HT1080 (cell line): ENCODE data around the gene PRRC2B. TPM values are rescaled to one million over a fixed set of nuclear protein-coding genes. Genes with fewer than 3 reads are reported as not detected.

ENCODE experiments used
- DNase-seq: peaks from one replicate; pipeline ENCODE4 v3.0.0-alpha.2; 2015; ENCODE audit warnings: low read depth
- total RNA-seq: library from RNA; depleted of rRNA; stranded (reverse); fragments of >200 nt; shearing (Covaris generic); gene quantifications from 2 replicates; pipeline ENCODE4 v1.2.3, GENCODE V29; 2014

PRRC2B gene
- total RNA-seq, 1 experiment from 2014 or later = 49.9 TPM

DNA sequence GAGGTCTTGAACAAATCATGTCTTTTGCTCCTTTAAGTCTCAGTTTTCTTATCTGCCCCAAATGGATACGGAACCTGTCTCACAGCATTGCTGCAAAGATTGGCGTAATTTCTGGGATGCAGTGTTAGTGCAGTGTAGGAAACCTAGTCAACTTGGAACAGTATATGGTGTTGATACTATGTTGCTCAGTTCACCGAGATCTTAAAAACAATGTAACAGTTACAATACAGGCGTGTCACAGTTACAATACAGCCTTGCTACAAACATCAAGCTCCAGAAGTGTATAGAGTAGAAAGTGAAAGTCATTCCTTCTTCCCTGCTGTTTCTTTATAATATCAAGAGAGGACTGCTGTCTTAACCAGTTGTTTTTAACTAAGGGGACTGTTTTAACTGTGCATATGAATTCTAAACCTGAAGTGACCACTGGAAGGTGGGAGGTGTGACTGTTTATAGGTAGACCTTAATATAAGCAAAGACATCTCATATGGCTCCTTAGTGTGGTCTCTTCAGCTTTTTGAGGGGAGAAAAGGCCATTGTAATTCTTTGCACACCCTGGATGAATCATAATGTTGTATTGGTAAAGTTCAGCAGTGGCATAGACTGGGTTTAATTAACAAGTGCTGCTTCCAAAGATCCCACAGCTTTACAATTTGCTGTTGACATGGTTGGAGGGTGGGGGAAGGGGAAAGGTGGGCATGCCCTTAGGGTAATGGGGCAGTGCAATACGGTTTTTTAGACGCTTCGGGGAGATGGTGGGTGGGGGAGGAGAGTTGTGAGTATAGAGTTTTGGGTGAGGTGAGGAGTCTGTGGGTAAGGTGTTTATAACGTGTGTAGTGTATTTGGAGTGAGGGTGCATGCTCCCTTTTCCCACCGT is 12.9 kb downstream of the PRRC2B start:
- DNase-seq = no peak

- DNase-seq = no peak
Measured at GRCh38 chr9:131407717-131408195, 13.9 kb downstream of the PRRC2B start.

GRCh38 chr9:131409458-131409992 is 15.6 kb downstream of the PRRC2B start:
- no peak for DNase-seq

DNA sequence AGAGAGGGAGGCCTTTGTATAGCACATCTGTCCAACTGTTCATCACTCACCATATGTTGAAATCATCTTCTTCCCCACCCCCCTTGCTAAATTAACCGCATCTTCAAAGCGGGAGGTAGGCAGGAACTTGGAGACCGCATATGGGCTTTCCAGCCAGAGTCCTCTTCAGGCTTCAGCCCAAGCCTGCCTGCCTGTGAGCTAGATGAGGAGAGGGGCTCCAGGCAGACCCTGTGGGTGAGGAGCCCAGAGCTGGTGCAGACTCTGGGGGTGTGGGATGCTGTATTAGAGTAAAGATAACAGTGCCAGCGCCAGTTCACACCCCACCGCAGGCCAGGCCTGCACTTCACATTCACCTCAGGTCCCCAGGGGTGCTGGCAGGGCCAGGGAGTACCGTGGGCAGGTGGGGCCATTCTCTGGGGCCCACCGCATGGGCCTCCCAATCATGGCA is 16.2 kb downstream of the PRRC2B start:
- no peak for DNase-seq

- no peak for DNase-seq
Measured at GRCh38 chr9:131411719-131412681, 18.1 kb downstream of the PRRC2B start.

DNA sequence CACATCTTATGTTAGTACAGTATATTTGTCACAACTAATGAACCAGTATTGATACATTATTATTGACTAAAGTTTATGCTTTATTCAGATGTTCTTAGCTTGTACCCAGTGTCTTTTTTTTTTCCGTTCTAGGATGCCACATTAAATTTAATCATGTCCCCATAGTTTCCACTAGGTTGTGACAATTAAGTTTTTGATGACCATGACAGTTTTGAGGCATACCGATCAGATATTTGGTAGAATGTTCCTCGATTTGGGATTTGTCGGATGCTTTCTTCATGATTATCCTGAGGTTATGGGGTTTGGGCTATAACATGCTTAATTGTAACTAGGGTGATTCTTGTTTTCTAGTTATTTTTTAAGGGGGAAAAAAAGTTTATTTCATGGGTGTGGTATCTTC is 22.6 kb downstream of the PRRC2B start:
- no peak for DNase-seq

- DNase-seq = no peak
Measured at GRCh38 chr9:131417264-131418142, 23.6 kb downstream of the PRRC2B start.

DNA sequence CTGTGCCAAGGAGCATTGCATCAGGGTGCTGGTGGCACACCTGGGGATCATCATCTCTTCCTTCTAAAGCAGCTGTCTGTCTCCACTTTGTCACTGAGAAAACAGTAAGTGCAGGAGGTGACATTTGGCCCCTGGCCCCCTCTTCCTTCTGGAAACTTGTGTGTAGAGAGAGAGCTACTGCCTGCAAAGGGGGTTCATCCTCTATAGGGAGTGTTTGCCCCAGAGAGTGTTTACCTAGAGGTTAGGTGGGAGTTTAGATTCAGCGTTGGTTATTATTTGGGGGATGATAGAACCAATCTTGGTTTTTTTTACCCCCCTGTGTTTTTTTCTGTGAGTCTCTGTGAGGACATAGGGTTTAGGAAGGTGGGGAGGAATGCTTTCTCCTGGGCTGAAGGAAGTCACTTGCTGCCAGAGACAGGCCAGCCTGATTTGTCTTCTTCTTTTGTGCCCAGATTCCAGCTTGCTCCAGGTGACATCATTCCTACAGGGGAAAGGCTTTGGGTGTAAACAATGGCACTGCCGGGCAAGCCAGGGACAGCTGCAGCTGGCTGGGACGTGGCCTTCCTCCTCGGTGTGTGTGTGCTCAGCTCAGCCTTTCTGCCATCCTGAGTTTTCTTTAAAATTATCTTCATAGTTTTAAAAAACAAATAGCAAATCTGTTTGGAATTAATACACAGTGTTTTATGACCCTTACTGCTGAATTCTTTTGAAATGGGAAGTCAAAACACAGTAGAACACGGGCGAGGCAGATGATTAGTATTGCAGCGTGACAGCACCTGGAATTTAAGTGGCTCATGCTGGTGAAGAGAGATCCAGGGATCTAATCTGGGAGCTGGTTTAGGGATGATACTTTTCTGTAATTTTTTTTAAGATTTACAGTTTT is 24.5 kb downstream of the PRRC2B start:
- no peak for DNase-seq

- no peak for DNase-seq
Measured at GRCh38 chr9:131419026-131419614, 25.2 kb downstream of the PRRC2B start.

- DNase-seq = no peak
Measured at GRCh38 chr9:131419716-131420115, 25.8 kb downstream of the PRRC2B start.

DNA sequence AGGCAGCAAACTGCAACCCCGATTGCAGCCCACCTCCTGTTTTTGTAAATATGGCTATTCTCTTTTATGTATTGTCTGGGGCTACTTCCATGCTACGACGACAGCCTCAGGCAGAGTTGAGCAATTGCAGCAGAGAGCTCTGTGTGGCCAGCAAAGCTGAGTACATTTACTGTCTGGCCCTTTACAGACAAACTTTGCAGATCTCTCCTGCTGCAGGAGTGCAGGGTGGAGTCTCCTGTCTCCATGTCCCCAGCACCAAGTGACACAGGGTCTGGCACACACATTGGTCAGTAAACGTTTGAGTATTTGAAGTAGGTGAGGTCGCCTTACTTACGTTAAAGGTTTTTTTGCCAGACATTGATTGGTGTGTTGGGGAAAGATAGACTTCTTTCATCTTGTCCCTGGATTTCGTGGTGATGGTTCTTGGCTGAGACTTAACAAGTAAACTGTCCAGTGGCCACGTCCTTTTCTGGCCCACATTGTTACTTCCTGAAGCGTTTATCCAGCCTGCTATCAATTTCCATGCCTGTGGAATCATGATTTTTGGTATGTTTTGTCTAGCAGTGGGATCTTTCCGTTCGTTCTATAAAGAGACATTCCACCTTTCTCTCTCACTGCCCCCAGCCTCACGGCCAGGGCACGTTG is 27.2 kb downstream of the PRRC2B start:
- no peak for DNase-seq

- no peak for DNase-seq
Measured at GRCh38 chr9:131421691-131422090, 27.8 kb downstream of the PRRC2B start.

DNA sequence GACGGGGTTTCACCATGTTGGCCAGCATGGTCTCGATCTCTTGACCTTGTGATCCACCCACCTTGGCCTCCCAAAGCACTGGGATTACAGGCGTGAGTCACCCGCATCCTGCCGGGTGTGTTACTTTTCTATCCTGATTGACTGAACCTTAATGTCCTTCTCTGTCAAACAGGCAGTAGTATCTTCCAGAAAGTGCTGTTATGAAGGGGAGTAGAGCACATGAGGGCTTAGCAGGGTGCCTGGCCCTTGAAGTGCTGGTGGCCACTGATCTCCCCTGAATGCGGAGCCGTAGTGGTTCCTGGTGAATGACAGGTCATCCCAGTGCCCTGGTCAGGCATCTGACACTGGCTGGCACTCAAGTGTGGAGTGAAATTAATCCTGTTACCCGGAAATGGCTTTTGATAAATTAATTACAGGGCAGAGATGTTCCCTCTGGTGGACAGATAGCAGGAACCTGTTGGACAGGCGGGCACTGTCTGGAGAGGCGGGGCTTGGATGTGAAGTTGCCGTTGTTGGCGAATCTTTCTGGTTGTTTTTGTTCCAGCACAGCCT is 28.4 kb downstream of the PRRC2B start:
- DNase-seq = peak; percentile 43

GRCh38 chr9:131423171-131423581 is 29.3 kb downstream of the PRRC2B start:
- DNase-seq = peak; percentile 88

GRCh38 chr9:131426545-131426944 is 32.7 kb downstream of the PRRC2B start:
- DNase-seq = no peak

GRCh38 chr9:131429121-131430012 is 35.5 kb downstream of the PRRC2B start:
- DNase-seq = no peak

GRCh38 chr9:131432050-131432449 is 38.2 kb downstream of the PRRC2B start:
- no peak for DNase-seq
